DOHH2 (cell line): ENCODE results near the gene PRMT3.

Experiments used
- H3F3A ChIP-seq: fragments of 200-600 bp; sonication (generic), shearing (Covaris generic); 2 replicates; pipeline ENCODE4 v1.6.0; 2016; ENCODE audit warnings: antibody characterized with exemption, mild to moderate bottlenecking; ENCODE audit not compliant: control insufficient read depth, insufficient read depth
- H3K27ac ChIP-seq: fragments of 200-600 bp; sonication (generic); 2 replicates; pipeline ENCODE4 v1.5.1; 2014; ENCODE audit warnings: low read depth, mild to moderate bottlenecking, low read length, moderate library complexity
- H3K27me3 ChIP-seq: fragments of 200-600 bp; sonication (generic); 2 replicates; pipeline ENCODE4 v1.6.1; 2014; ENCODE audit warnings: mild to moderate bottlenecking, low read length, mixed read lengths; ENCODE audit not compliant: control insufficient read depth
- H3K36me3 ChIP-seq: fragments of 200-600 bp; sonication (generic); 2 replicates; pipeline ENCODE4 v1.6.1; 2014; ENCODE audit warnings: mild to moderate bottlenecking, low read length, moderate library complexity, mixed read lengths; ENCODE audit not compliant: control insufficient read depth
- H3K4me1 ChIP-seq: fragments of 200-600 bp; sonication (generic); 2 replicates; pipeline ENCODE4 v1.6.1; 2014; ENCODE audit warnings: mild to moderate bottlenecking, low read length, mixed read lengths; ENCODE audit not compliant: control insufficient read depth
- H3K4me2 ChIP-seq: fragments of 200-600 bp; sonication (generic); 2 replicates; pipeline ENCODE4 v1.6.0; 2014; ENCODE audit warnings: mild to moderate bottlenecking, low read length, moderate library complexity
- H3K4me3 ChIP-seq: fragments of 200-600 bp; sonication (generic); 2 replicates; pipeline ENCODE4 v1.5.1; 2014; ENCODE audit warnings: mild to moderate bottlenecking, low read length, mixed read lengths
- H3K79me2 ChIP-seq: fragments of 200-600 bp; sonication (generic); 2 replicates; pipeline ENCODE4 v1.6.1; 2014; ENCODE audit warnings: mild to moderate bottlenecking, low read length, mixed read lengths; ENCODE audit not compliant: control insufficient read depth
- H3K9me2 ChIP-seq: fragments of 200-600 bp; sonication (generic); replicated peaks from 2 replicates; pipeline ENCODE4 v1.6.1; 2014; ENCODE audit warnings: mild to moderate bottlenecking, low read length, mixed read lengths; ENCODE audit not compliant: control insufficient read depth
- H3K9me3 ChIP-seq: fragments of 200-600 bp; sonication (generic); 2 replicates; pipeline ENCODE4 v1.6.1; 2014; ENCODE audit warnings: antibody characterized with exemption, low read length, mixed read lengths; ENCODE audit not compliant: control insufficient read depth, insufficient read depth
- H4K20me1 ChIP-seq: fragments of 200-600 bp; sonication (generic); 2 replicates; pipeline ENCODE4 v1.6.0; 2014; ENCODE audit warnings: low read depth, mild to moderate bottlenecking, antibody characterized with exemption, low read length, moderate library complexity; ENCODE audit not compliant: control insufficient read depth, insufficient read depth
- EZH2phosphoT487 ChIP-seq: fragments of 200-600 bp; sonication (generic); IDR thresholded peaks from 2 replicates; pipeline ENCODE4 v1.6.1; 2017; ENCODE audit warnings: borderline replicate concordance, mild to moderate bottlenecking, antibody characterized with exemption, low read length, moderate library complexity, mixed read lengths
- TF ChIP-seq, protein P1 (sequence below): fragments of 200-600 bp; sonication (generic); IDR thresholded peaks from one replicate; pipeline ENCODE4 v1.5.1; 2014; ENCODE audit warnings: antibody characterized with exemption, mild to moderate bottlenecking, low read depth, low read length; ENCODE audit not compliant: poor library complexity, severe bottlenecking

The PRMT3 gene

DNA sequence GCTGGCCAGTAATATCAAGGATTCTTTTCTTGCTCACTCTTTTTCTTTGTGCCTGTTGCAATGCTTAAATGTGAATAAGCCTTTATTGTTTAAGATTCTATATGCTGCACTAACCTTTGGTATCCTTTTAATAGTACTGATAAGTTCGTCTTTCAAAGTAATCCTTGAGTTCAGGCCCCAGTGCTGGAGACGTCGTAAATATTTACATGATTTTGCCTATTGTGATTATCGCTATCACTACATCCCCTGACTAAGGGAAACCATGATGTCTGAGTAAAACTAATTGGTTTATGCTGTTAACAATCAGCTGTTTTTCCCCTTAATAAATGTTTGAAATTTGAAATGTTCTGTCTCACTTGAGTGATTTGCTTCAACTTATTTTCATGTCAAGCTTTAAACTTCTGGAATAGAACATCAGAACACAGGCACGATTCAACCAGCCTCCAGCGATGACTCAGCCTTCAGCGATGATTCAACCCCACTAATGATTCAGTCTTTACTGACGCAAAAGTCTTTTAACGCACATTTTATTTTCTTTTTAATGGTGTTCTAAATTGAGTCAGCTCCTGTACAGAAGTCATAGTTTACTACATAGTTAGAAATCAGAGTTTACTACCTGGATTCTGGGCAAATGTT is 20.1 kb upstream of the PRMT3 start:
- no peak for TF ChIP-seq EZH2phosphoT487
- TF ChIP-seq, protein P1, sequence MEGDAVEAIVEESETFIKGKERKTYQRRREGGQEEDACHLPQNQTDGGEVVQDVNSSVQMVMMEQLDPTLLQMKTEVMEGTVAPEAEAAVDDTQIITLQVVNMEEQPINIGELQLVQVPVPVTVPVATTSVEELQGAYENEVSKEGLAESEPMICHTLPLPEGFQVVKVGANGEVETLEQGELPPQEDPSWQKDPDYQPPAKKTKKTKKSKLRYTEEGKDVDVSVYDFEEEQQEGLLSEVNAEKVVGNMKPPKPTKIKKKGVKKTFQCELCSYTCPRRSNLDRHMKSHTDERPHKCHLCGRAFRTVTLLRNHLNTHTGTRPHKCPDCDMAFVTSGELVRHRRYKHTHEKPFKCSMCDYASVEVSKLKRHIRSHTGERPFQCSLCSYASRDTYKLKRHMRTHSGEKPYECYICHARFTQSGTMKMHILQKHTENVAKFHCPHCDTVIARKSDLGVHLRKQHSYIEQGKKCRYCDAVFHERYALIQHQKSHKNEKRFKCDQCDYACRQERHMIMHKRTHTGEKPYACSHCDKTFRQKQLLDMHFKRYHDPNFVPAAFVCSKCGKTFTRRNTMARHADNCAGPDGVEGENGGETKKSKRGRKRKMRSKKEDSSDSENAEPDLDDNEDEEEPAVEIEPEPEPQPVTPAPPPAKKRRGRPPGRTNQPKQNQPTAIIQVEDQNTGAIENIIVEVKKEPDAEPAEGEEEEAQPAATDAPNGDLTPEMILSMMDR = no peak
- Histone ChIP-seq H3F3A (no peaks in the 10 kb centered on the region), H3K27ac (no peak overlapping the region), H3K9me2 (no peaks in the 10 kb centered on the region), H3K4me2 (no peak overlapping the region), H3K27me3 (no peaks in the 10 kb centered on the region), H3K36me3 (no peaks in the 10 kb centered on the region; the same call in 1 of the 2 replicates), H4K20me1 (no peaks in the 10 kb centered on the region), H3K4me1 (peaks cover 20% of the 10 kb centered on the region), H3K4me3 (no peak overlapping the region), H3K79me2 (peaks cover 9% of the 10 kb centered on the region), H3K9me3 (no peaks in the 10 kb centered on the region)

DNA sequence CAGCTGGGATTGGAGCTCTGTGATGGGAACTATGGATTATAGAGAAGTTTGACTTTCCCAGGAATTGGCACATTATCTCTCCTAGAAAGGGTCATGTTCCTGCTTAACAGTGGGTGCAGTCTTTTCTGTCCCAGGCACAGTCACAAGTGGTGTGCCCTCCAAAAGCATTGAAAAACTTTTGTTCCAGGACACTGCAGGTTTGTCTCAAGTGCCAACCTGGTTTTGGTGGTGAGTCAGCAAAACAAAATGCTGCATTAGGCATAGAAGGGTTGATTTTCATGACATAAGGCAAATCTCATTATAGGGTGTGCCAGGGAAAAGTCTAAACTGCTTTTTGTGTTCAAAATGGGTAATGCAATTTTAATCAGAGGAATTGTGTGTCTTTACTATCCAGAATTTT is 19.1 kb upstream of the PRMT3 start:
- H3K4me3 ChIP-seq = no peak overlapping the region
- TF ChIP-seq EZH2phosphoT487 = no peak
- TF ChIP-seq, protein P1 = no peak
- H3K9me3 ChIP-seq = no peaks in the 10 kb centered on the region
- peaks cover 9% of the 10 kb centered on the region for H3K79me2 ChIP-seq
- H3F3A ChIP-seq = no peaks in the 10 kb centered on the region
- H4K20me1 ChIP-seq = no peaks in the 10 kb centered on the region
- H3K4me2 ChIP-seq = no peak overlapping the region
- no peaks in the 10 kb centered on the region; the same call in 1 of the 2 replicates for H3K36me3 ChIP-seq
- H3K27ac ChIP-seq = no peak overlapping the region
- peaks cover 13% of the 10 kb centered on the region for H3K4me1 ChIP-seq
- no peaks in the 10 kb centered on the region for H3K27me3 ChIP-seq
- H3K9me2 ChIP-seq = no peaks in the 10 kb centered on the region

DNA sequence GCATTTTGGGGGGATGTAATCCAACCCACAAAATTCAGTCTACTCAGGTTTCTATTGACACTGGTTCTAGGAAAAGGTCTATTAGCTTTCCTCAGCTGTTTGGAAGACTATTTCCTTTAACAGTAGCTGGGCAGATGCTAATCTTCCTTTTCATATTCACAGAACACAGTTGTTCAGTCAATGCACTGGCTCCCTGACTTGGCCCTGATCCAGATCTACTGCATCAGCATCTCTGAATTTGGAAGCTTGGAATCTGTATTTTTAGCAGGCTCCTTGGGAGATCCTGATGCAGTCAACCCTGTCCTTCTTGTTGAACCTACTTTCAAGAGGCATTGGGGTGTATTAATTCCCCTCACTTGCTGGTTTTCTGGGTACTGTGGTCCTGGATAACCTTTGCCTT is 17.7 kb upstream of the PRMT3 start:
- Histone ChIP-seq H3K4me2 (no peak overlapping the region), H3K27ac (no peak overlapping the region), H3K9me2 (no peaks in the 10 kb centered on the region), H3K4me1 (no peaks in the 10 kb centered on the region; the same call in 1 of the 2 replicates), H3F3A (no peaks in the 10 kb centered on the region), H3K27me3 (no peaks in the 10 kb centered on the region), H3K4me3 (no peak overlapping the region), H3K36me3 (no peaks in the 10 kb centered on the region; the same call in 1 of the 2 replicates), H4K20me1 (no peaks in the 10 kb centered on the region), H3K79me2 (no peaks in the 10 kb centered on the region), H3K9me3 (no peaks in the 10 kb centered on the region)
- TF ChIP-seq EZH2phosphoT487 = no peak
- TF ChIP-seq, protein P1 = no peak
